HepG2 (cell line): ENCODE results near the gene SLC5A5. TPM values are rescaled to one million over a fixed set of nuclear protein-coding genes. Genes with fewer than 3 reads are reported as not detected.
A peak's percentile ranks its signal among the peaks of the same experiment; 100 is the strongest.

Experiments used
- CBX1 ChIP-seq: IDR thresholded peaks from one replicate; pipeline ENCODE4 v1.6.1; 2016; ENCODE audit warnings: antibody characterized with exemption, low read depth
- CTCF ChIP-seq: sonication (generic); formaldehyde crosslinking; IDR thresholded peaks from 2 replicates; pipeline ENCODE4 v1.5.0; 2020; ENCODE audit warnings: mild to moderate bottlenecking, missing genetic modification reagents, moderate library complexity
- GLMP ChIP-seq: sonication (generic); formaldehyde crosslinking; IDR thresholded peaks from 2 replicates; pipeline ENCODE4 v1.9.0; 2021; ENCODE audit warnings: missing genetic modification reagents, mild to moderate bottlenecking, borderline replicate concordance
- IKZF1 ChIP-seq: fragments of 450-650 bp; IDR thresholded peaks from 2 replicates; pipeline ENCODE4 v1.7.1; 2016
- MAZ ChIP-seq, 2 experiments: sonication (generic) in 1 of 2; formaldehyde crosslinking in 1 of 2; IDR thresholded peaks; 2 replicates each; pipeline versions ENCODE4 v1.5.0 to v1.6.1; 2012 to 2020; ENCODE audit warnings: low read depth in 2 of 2, mild to moderate bottlenecking in 2 of 2, borderline replicate concordance in 1 of 2, improper control_type of control experiment in 1 of 2, low read length in 1 of 2, missing genetic modification reagents in 1 of 2, moderate library complexity in 1 of 2
- MYPOP ChIP-seq: sonication (generic); formaldehyde crosslinking; IDR thresholded peaks from 2 replicates; pipeline ENCODE4 v1.8.1; 2023; ENCODE audit warnings: mild to moderate bottlenecking, moderate library complexity, missing genetic modification reagents
- RARG ChIP-seq: sonication (generic); formaldehyde crosslinking; IDR thresholded peaks from 2 replicates; pipeline ENCODE4 v1.4.0; 2020; ENCODE audit warnings: low read depth, mild to moderate bottlenecking, missing genetic modification reagents
- SAFB2 ChIP-seq: sonication (generic); formaldehyde crosslinking; IDR thresholded peaks from 2 replicates; pipeline ENCODE4 v1.5.1; 2020; ENCODE audit warnings: missing genetic modification reagents, low read depth, mild to moderate bottlenecking, borderline replicate concordance
- THYN1 ChIP-seq: sonication (generic); formaldehyde crosslinking; IDR thresholded peaks from 2 replicates; pipeline ENCODE4 v1.8.1; 2023; ENCODE audit warnings: low read depth, mild to moderate bottlenecking, moderate library complexity, missing genetic modification reagents, borderline replicate concordance
- ZBTB7A ChIP-seq: sonication (generic); formaldehyde crosslinking; IDR thresholded peaks from 2 replicates; pipeline ENCODE4 v1.8.0; 2022; ENCODE audit warnings: mild to moderate bottlenecking, missing genetic modification reagents
- ZNF136 ChIP-seq: sonication (generic); formaldehyde crosslinking; IDR thresholded peaks from 2 replicates; pipeline ENCODE4 v1.8.1; 2022; ENCODE audit warnings: low read depth, mild to moderate bottlenecking, moderate library complexity, missing genetic modification reagents
- ZNF230 ChIP-seq: sonication (generic); formaldehyde crosslinking; IDR thresholded peaks from 2 replicates; pipeline ENCODE4 v1.4.0; 2020; ENCODE audit warnings: mild to moderate bottlenecking, missing genetic modification reagents
- ZNF556 ChIP-seq: sonication (generic); formaldehyde crosslinking; IDR thresholded peaks from 2 replicates; pipeline ENCODE4 v1.4.0; 2020; ENCODE audit warnings: mild to moderate bottlenecking, missing genetic modification reagents, borderline replicate concordance
- ZNF614 ChIP-seq: IDR thresholded peaks from 2 replicates; pipeline ENCODE4 v1.6.1; 2018; ENCODE audit warnings: missing biosample characterization, missing genetic modification reagents, inconsistent platforms, borderline replicate concordance
- ZNF674 ChIP-seq: sonication (generic); formaldehyde crosslinking; IDR thresholded peaks from 2 replicates; pipeline ENCODE4 v1.5.0; 2020; ENCODE audit warnings: low read depth, mild to moderate bottlenecking, missing genetic modification reagents
- polyA plus RNA-seq, 8 experiments: library from polyadenylated mRNA; depleted of rRNA in 3 of 8; stranded (reverse) in 7 of 8; unstranded in 1 of 8; fragments of >200 nt; fragmentation: Illumina TruSeq in 4 of 8; extraction: Trizol in 4 of 8; gene quantifications; 2 replicates each; pipeline versions ENCODE4 v1.2.1 to v1.2.3, GENCODE V29; 2011 to 2016; ENCODE audit warnings: low read depth in 4 of 8, missing spikeins in 1 of 8, mixed read lengths in 1 of 8; ENCODE audit not compliant: insufficient read depth in 1 of 8
- total RNA-seq, 5 experiments: library from RNA; depleted of rRNA; stranded (reverse); fragments of >200 nt; fragmentation: Illumina TruSeq; extraction: Trizol; gene quantifications; 2 replicates each; pipeline ENCODE4 v1.2.3, GENCODE V29; 2016; ENCODE audit warnings: low read depth in 1 of 5
- TF ChIP-seq, protein P1 (sequence below): sonication (generic); formaldehyde crosslinking; IDR thresholded peaks from 2 replicates; pipeline ENCODE4 v1.4.0; 2020; ENCODE audit warnings: missing genetic modification reagents
- TF ChIP-seq, protein P2 (sequence below): sonication (generic); formaldehyde crosslinking; IDR thresholded peaks from 2 replicates; pipeline ENCODE4 v1.4.0; 2020; ENCODE audit warnings: missing genetic modification reagents
- TF ChIP-seq, protein P3 (sequence below): sonication (generic); formaldehyde crosslinking; conservative IDR thresholded peaks from 2 replicates; pipeline ENCODE4 v1.8.0; 2022; ENCODE audit warnings: missing genetic modification reagents

The SLC5A5 gene
- total and polyA plus RNA-seq, 2 of the 13 experiments (the other 11 are each of a cell fraction or from before 2014, with no cell fraction given) = not detected

DNA sequence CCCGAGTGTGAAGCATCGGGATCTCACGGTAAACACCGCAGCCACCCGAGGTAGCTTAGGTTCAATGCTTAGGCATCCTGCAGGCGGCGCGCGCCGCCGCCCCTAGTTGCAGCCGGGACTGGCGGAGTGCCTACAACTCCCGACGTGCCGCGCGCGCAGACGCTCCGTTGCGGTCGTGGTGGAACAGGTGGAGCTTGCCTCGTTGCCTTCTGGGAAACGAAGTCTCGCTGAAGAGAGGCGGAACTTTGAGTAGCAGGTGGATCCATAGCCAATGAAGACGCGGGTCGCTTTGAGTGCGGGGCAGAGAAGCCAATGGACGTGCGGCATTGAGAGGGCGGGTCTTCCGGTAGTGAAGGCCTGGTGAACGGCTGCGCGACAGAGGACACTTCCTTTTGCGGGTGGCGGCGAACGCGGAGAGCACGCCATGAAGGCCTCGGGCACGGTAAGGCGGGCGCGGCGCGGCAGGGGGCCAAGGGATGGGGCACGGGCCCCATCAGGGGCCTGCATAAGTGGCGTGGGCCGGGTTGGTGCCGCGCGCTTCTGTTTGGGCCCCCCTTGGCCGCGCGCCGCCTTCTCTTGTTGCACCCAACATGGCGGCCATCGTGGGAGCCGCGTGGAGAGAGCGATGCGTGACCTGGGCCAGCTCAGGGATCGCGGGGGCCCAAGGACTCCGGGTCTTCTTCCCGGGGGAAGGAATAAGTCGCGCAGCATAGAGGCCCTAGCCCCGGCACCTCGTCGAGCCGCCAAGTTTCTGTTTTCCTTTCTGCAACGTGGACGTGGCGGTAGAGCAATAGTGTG is 12.0 kb upstream of the SLC5A5 start, which contains the start of gene RPL18A (continued):
- TF ChIP-seq ZNF614 (CRISPR knock-in tag) (no peak; the same call in 1 of the 2 replicates), ZNF674 (CRISPR knock-in tag) (no peak), CBX1 (no peak), ZNF556 (CRISPR knock-in tag) (no peak), IKZF1 (no peak), ZNF136 (CRISPR knock-in tag) (no peak), ZNF230 (CRISPR knock-in tag) (no peak), SAFB2 (no peak), MAZ (IDR thresholded peaks at IDR 0.05; ENCODE audit: borderline replicate concordance, low read depth, low read length) (0 out of 2 replicates have a peak, but pooled peaks have one; percentile 18), MAZ (CRISPR knock-in tag; IDR thresholded peaks at IDR 0.05; ENCODE audit: low read depth) (no peak), ZBTB7A (no peak), MYPOP (CRISPR knock-in tag) (peak; percentile 21; the same call in 1 of the 2 replicates), CTCF (CRISPR knock-in tag) (peak; percentile 97), RARG (no peak), THYN1 (CRISPR knock-in tag) (no peak), GLMP (no peak)
- TF ChIP-seq, protein P1, sequence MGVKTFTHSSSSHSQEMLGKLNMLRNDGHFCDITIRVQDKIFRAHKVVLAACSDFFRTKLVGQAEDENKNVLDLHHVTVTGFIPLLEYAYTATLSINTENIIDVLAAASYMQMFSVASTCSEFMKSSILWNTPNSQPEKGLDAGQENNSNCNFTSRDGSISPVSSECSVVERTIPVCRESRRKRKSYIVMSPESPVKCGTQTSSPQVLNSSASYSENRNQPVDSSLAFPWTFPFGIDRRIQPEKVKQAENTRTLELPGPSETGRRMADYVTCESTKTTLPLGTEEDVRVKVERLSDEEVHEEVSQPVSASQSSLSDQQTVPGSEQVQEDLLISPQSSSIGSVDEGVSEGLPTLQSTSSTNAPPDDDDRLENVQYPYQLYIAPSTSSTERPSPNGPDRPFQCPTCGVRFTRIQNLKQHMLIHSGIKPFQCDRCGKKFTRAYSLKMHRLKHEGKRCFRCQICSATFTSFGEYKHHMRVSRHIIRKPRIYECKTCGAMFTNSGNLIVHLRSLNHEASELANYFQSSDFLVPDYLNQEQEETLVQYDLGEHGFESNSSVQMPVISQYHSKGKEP (CRISPR knock-in tag) = no peak
- TF ChIP-seq, protein P2, sequence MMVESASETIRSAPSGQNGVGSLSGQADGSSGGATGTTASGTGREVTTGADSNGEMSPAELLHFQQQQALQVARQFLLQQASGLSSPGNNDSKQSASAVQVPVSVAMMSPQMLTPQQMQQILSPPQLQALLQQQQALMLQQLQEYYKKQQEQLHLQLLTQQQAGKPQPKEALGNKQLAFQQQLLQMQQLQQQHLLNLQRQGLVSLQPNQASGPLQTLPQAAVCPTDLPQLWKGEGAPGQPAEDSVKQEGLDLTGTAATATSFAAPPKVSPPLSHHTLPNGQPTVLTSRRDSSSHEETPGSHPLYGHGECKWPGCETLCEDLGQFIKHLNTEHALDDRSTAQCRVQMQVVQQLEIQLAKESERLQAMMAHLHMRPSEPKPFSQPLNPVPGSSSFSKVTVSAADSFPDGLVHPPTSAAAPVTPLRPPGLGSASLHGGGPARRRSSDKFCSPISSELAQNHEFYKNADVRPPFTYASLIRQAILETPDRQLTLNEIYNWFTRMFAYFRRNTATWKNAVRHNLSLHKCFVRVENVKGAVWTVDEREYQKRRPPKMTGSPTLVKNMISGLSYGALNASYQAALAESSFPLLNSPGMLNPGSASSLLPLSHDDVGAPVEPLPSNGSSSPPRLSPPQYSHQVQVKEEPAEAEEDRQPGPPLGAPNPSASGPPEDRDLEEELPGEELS (CRISPR knock-in tag) = no peak
- TF ChIP-seq, protein P3, sequence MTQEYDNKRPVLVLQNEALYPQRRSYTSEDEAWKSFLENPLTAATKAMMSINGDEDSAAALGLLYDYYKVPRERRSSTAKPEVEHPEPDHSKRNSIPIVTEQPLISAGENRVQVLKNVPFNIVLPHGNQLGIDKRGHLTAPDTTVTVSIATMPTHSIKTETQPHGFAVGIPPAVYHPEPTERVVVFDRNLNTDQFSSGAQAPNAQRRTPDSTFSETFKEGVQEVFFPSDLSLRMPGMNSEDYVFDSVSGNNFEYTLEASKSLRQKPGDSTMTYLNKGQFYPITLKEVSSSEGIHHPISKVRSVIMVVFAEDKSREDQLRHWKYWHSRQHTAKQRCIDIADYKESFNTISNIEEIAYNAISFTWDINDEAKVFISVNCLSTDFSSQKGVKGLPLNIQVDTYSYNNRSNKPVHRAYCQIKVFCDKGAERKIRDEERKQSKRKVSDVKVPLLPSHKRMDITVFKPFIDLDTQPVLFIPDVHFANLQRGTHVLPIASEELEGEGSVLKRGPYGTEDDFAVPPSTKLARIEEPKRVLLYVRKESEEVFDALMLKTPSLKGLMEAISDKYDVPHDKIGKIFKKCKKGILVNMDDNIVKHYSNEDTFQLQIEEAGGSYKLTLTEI (CRISPR knock-in tag) = no peak
